HG03039 (cell line): ENCODE data around the gene TWIST2.

Experiments
- ATAC-seq: cut with Tn5 transposase; IDR thresholded peaks from one replicate; pipeline ENCODE4 v1.9.1; 2021; ENCODE audit warnings: mild to moderate bottlenecking, moderate library complexity; ENCODE audit not compliant: unreplicated experiment

Gene TWIST2

GRCh38 chr2:238855891-238856580 lies 8.2 kb downstream of the TWIST2 start:
- no peak for ATAC-seq

DNA sequence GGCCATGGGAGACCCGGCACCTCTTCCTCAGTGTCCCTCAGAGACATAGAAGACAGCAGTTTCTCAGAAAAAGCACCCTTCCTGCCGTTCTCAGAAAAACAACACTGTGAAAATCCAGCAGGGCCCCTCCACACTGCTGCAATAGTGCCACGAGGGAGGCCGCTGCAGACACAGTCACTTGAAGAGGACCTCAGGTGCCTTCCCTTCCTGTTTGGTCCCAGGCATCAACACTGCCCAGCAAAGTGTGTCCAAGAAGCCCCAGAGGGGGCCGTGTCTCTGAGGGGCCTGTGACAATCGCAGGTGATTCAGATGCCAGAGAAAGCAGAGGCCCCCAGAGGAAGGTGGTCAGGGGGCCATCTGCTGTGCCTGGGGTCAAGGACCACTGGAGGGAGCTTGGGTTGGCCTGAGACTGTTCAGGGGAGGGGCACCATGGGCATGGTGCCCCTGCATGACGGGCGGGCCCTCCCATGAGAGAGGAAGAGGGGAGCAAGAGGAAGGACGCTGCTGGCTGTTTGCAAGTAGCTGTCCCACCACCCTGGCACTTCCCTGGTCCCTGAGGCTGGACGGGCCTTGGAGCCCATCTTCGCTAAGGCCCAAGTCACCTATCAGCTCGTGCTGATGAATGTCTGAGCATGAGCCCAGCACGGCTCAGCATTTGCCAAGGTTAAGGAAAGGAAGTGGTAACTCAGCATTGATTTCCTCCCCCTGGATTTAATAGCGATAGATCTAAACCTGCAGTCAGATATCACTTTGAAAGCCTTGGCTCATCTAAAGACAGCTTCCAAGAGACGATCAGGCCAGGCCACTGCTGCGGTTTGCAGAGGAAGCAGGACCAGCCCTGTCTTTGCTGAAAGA lies 9.1 kb downstream of the TWIST2 start:
- no peak for ATAC-seq

DNA sequence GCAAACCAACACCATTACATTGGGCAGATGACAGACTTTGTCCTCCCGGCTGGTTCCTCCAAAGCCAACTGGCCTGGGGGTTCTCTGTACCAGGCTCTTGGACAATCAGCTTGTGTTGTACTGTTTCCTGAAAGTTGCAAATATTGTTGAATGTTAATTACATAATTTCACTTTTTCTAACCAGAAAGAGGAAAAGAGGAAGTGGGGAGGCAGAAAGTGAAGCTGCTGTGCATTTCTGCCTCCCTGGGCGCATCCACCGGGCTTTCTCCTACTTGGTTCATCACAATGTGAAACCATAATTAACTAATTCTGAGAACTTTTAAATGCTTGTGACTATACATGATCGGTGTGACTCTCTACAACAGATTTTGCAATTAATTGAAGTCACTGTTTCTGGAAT lies 10.1 kb downstream of the TWIST2 start:
- no peak for ATAC-seq

- no peak for ATAC-seq
These were observed 11.9 kb downstream of the TWIST2 start for GRCh38 chr2:238859636-238860347.

GRCh38 chr2:238861013-238861730 lies 13.3 kb downstream of the TWIST2 start:
- no peak for ATAC-seq

DNA sequence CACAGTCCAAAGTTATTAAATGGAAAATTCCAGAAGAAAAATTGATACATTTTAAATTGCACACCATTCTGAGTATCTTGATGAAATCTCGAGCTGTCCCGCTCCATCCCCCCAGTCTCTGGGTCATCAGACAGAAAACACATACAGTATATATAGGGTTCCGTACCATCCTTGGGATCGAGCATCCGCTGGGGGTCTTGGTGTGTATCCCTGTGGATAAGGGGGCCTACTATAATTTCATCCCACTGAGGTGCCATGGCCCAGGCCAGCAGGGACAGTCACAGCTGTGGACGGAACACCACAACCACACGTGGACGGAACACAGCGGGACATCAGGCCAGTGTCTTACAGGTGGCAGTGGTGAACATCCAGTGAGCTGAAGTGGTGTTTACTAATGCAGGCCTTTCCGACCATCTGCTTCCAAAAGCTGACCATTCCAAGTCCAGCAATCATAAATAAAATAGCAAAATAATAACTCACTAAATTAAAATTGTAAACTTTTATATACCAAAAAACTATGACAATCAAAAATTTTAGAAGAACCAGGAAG lies 14.0 kb downstream of the TWIST2 start:
- ATAC-seq: no peak

- no peak for ATAC-seq
These were observed 14.8 kb downstream of the TWIST2 start for GRCh38 chr2:238862701-238863100.

DNA sequence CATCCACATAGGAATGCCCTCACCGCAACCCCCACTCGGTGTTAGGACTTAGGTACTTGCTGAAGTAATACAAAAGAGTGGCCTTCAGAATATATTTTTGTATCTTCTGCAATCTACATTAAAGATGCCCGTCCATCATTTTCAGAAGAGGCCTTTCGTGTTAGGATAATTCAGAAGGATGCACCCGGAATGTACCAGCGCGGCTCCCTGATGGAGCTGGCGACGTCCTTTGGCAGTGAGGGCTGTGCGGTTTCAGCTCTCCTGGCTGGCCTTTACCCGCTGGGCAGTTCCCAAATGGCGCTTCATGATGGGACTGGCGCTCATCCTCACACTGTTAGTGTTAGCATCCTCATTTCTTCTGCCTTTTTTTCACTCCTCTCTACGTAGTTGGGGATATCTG lies 15.3 kb downstream of the TWIST2 start:
- no peak for ATAC-seq

DNA sequence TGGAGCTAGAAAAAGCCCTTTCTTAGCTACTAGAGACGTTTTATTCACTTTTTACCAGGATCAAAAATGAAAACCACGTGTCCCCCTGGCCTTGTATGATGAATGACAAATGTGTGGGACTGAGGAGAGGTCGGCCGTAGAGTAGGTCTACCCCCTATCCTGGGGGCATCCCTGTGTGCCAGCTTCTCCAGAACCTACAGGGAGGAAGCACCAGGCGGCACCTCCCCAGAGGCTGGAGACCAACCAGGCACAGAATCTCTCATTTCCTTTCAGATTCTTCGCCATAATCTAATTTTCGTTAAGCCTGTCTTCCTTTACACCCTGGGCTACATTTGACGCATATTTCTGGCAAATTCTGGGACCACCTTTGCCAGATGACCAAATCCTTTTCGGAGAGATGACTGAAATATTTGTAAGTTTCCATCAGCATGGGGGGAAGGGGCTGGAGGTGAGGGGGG lies 15.9 kb downstream of the TWIST2 start:
- no peak for ATAC-seq

DNA sequence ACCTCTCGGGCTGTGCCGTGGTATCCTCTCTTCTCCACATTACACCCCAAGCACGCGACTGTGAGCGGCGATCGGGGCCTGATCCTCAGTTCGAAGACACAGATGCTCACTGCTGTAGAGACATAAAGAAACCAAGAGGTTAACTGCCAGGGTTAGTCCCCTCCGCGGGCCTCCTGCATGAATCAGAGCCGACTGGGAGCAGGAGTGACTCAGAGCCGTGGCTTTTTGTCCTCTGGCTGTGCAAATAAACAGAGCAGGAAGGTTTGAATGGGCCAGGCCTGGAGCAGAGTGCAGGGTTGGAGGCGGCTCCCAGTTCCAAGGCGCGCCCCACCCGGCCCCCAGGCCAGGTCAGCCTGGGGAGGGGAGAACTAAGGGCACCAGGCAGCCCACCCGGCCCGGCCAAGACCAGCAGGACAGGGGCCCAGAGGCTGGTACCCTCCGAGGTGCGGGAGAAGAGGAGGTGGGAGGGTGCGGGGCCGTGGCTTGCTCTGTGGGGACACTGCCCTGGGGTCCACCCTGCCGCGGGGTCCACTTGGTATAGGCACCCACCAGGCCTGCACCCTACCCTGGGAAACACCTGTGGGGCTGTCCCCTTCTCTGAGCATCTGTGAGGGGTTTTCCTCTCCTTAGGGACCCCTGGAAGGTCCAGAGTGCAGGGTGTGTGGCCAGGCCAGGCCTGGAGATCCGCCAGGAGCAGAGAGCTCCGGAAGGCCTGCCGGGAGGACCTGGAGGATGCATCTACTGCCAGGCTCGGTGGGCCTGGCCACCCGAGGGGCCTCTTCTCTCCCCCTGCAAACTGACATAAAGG lies 16.5 kb downstream of the TWIST2 start:
- ATAC-seq: no peak

DNA sequence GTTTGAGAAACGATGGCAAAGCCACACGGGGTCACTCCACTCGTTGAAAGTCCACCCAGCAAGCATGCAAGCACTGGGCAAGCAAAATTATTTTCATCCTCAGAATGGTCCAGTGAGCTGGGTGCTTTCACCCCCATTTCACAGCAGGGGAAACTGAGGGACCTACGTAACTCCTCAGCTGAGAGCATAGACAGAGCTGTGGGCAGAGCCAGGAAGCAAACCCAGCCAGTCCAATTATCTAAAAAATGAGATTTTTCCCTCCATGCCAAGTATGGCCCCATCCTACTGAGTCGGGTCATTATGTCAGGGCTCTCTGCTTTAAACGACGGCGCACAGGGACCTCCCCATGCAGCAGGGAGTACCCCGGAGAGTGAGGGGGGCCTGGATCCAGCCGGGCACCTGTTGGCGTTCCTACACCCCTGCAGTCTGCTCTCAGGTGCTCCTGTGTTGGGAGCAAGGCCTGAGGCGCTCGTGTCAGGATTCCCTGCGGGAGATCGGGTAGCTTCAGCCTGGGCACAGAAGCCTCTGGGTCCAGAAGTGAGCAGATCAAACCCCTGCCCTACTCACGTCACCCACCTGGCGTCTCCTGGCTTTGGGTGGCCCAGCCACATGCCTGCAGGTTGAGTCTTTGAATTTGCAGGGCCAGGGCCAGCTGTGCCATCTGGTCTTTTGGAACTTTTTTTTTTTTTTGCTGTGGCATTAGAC lies 17.3 kb downstream of the TWIST2 start:
- no peak for ATAC-seq

DNA sequence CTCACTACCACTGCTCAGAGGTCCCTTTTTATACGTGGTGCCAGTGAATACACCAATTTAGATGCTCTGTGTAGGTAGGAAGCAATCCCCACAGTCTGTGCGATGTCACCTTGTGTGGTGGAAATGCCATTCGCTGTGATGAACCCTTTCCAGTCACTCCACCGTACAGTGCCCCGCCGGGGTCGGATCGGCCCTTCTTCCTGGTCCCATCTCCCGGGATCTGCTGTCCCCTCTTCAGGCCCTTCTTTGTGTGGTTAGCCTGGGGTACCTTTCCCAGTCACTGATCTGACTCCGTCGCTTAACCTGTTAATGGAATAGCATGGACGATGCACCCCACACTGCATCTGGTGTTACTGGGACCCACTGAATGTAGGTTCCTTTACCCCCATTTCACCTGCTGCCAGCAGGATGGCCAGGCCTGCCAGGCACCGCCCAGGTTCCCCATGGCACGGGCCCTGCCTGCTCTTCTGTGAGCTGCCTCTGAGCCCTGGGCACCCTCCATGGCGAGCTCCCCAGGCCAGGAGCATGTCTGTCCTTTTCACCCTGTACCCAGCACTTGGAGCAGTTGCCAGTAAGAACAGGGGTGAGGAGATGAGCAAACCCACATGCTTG lies 18.0 kb downstream of the TWIST2 start:
- no peak for ATAC-seq

- no peak for ATAC-seq
These were observed 18.9 kb downstream of the TWIST2 start for GRCh38 chr2:238866656-238867277.

- no peak for ATAC-seq
These were observed 20.2 kb downstream of the TWIST2 start for GRCh38 chr2:238868067-238868524.

- ATAC-seq: no peak
These were observed 20.9 kb downstream of the TWIST2 start for GRCh38 chr2:238868616-238869292.

GRCh38 chr2:238869293-238870124 lies 21.6 kb downstream of the TWIST2 start:
- ATAC-seq: no peak

DNA sequence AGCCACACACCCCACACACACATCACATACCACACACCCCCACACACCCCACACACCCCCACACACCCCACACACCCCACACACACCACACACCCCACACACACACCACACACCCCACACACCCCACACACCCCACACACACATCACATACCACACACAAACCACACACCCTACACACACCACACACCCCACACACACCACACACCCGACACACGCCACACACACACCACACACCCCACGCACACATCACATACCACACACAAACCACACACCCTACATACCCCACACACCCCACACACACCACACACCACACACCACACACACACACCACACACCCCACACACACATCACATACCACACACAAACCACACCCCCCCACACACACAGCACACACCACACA lies 22.4 kb downstream of the TWIST2 start:
- ATAC-seq: no peak
